Lower lobe of right lung (tissue), 2 donors: ENCODE results near the gene BABAM2. TPM values are rescaled to one million over a fixed set of nuclear protein-coding genes. Genes with fewer than 3 reads are reported as not detected.

Source experiments
- ATAC-seq, 2 donors: fragments of 200-7000 bp; cut with Tn5 transposase; one replicate each; pipeline ENCODE4 v1.9.1; 2020 to 2022; ENCODE audit warnings: mild to moderate bottlenecking in 2 of 2, moderate library complexity in 2 of 2
- DNase-seq: peaks from one replicate; pipeline ENCODE4 v3.0.0-alpha.2; 2020
- H3K27ac ChIP-seq: fragments of 200-600 bp; one replicate; pipeline ENCODE4 v1.8.0; 2022
- H3K27me3 ChIP-seq: fragments of 200-600 bp; one replicate; pipeline ENCODE4 v1.8.0; 2022; ENCODE audit warnings: low read depth
- H3K36me3 ChIP-seq: fragments of 200-600 bp; one replicate; pipeline ENCODE4 v1.8.0; 2022; ENCODE audit warnings: mild to moderate bottlenecking
- H3K4me1 ChIP-seq: fragments of 200-600 bp; one replicate; pipeline ENCODE4 v1.8.0; 2022
- H3K4me3 ChIP-seq: fragments of 200-600 bp; one replicate; pipeline ENCODE4 v1.8.0; 2022; ENCODE audit warnings: mild to moderate bottlenecking
- H3K9me3 ChIP-seq: fragments of 200-600 bp; one replicate; pipeline ENCODE4 v1.8.0; 2022
- CTCF ChIP-seq: fragments of 200-600 bp; IDR thresholded peaks from one replicate; pipeline ENCODE4 v1.8.0; 2022; ENCODE audit warnings: antibody characterized with exemption, mild to moderate bottlenecking
- intact Hi-C: fragments of 100-400 bp; cut with DNase I; formaldehyde crosslinking; loops from one replicate; pipeline ENCODE4 v1.11.0; 2022
- total RNA-seq: library from RNA; stranded (reverse); fragmentation: NEBNext Ultra II Directional; extraction: Animal tissue kit (Norgen Biotek cat#: 25700); gene quantifications from one replicate; pipeline ENCODE4 v1.2.1, GENCODE V29; 2021
- donor health status: DM: no; HTN: yes; CAD: no; lungs with severe emphysema.

BABAM2 gene
- total RNA-seq, 1 donor from 2014 or later = 39.5 TPM

- DNase-seq (no peak), ATAC-seq (no peak)
- Histone ChIP-seq H3K36me3 (no peaks in the 10 kb centered on the region), H3K9me3 (no peaks in the 10 kb centered on the region), H3K4me3 (no peak overlapping the region), H3K27ac (no peak overlapping the region), H3K27me3 (no peaks in the 10 kb centered on the region), H3K4me1 (no peaks in the 10 kb centered on the region)
- TF ChIP-seq CTCF = no peak
- intact Hi-C loops = no loop called here
Observed at GRCh38 chr2:28188436-28188835, 297.9 kb downstream of the BABAM2 start.

- DNase-seq (no peak), ATAC-seq (no peak)
- Histone ChIP-seq H3K27ac (no peak overlapping the region), H3K36me3 (no peaks in the 10 kb centered on the region), H3K9me3 (no peaks in the 10 kb centered on the region), H3K27me3 (no peaks in the 10 kb centered on the region), H3K4me1 (no peaks in the 10 kb centered on the region), H3K4me3 (no peak overlapping the region)
- no peak for TF ChIP-seq CTCF
- intact Hi-C loops = no loop called here
Observed at GRCh38 chr2:28193630-28194403, 303.3 kb downstream of the BABAM2 start.

GRCh38 chr2:28199995-28200679 is 309.6 kb downstream of the BABAM2 start:
- intact Hi-C loops = no loop called here
- TF ChIP-seq CTCF = no peak
- ATAC-seq = no peak
- no peaks in the 10 kb centered on the region for H3K36me3 ChIP-seq
- no peak overlapping the region for H3K27ac ChIP-seq
- H3K4me1 ChIP-seq = no peaks in the 10 kb centered on the region
- DNase-seq = no peak
- no peaks in the 10 kb centered on the region for H3K9me3 ChIP-seq
- no peak overlapping the region for H3K4me3 ChIP-seq
- no peaks in the 10 kb centered on the region for H3K27me3 ChIP-seq

GRCh38 chr2:28201671-28202180 is 311.2 kb downstream of the BABAM2 start:
- H3K27me3 ChIP-seq = no peaks in the 10 kb centered on the region
- no peak for DNase-seq
- no peaks in the 10 kb centered on the region for H3K4me1 ChIP-seq
- no peak for TF ChIP-seq CTCF
- intact Hi-C loops = no loop called here
- no peak for ATAC-seq
- H3K36me3 ChIP-seq = no peaks in the 10 kb centered on the region
- H3K9me3 ChIP-seq = no peaks in the 10 kb centered on the region
- no peak overlapping the region for H3K4me3 ChIP-seq
- no peak overlapping the region for H3K27ac ChIP-seq

GRCh38 chr2:28202719-28203118 is 312.2 kb downstream of the BABAM2 start:
- H3K27ac ChIP-seq = no peak overlapping the region
- no peak for DNase-seq
- no peaks in the 10 kb centered on the region for H3K27me3 ChIP-seq
- no peaks in the 10 kb centered on the region for H3K36me3 ChIP-seq
- H3K4me3 ChIP-seq = no peak overlapping the region
- H3K9me3 ChIP-seq = no peaks in the 10 kb centered on the region
- no peak for TF ChIP-seq CTCF
- H3K4me1 ChIP-seq = no peaks in the 10 kb centered on the region
- ATAC-seq = no peak
- intact Hi-C loops = no loop called here
